Activated T-helper 2 cell treated with anti-CD3 and anti-CD28 coated beads, Interferon-gamma antibody, Interleukin-2, Interleukin-4, amounts not matched to agents 10 μg/mL and 5 μg/mL and 100 μg/mL, durations not matched to agents 14 hours and 24 hours and 36 hours (primary cell): ENCODE results near the gene ZNF341. TPM values are rescaled to one million over a fixed set of nuclear protein-coding genes. Genes with fewer than 3 reads are reported as not detected.
A peak's percentile ranks its signal among the peaks of the same experiment; 100 is the strongest.

ENCODE experiments used
- DNase-seq: peaks from one replicate; pipeline ENCODE4 v3.0.0; 2021; ENCODE audit warnings: low spot score
- H3K27ac Mint-ChIP-seq: one replicate; pipeline ENCODE4 v1.8.0; 2021; ENCODE audit warnings: mixed read lengths
- H3K27me3 Mint-ChIP-seq: one replicate; pipeline ENCODE4 v1.8.0; 2021; ENCODE audit warnings: low read depth, mixed read lengths
- H3K36me3 Mint-ChIP-seq: one replicate; pipeline ENCODE4 v1.8.0; 2021; ENCODE audit warnings: low read depth, mixed read lengths
- H3K4me1 Mint-ChIP-seq: one replicate; pipeline ENCODE4 v1.8.0; 2021; ENCODE audit warnings: low read depth, mixed read lengths
- H3K4me3 Mint-ChIP-seq: one replicate; pipeline ENCODE4 v1.8.0; 2021; ENCODE audit warnings: low read depth, mild to moderate bottlenecking, moderate library complexity, mixed read lengths
- H3K9me3 Mint-ChIP-seq: one replicate; pipeline ENCODE4 v1.8.0; 2021; ENCODE audit warnings: mixed read lengths
- intact Hi-C: fragments of 100-400 bp; cut with micrococcal nuclease; formaldehyde crosslinking; loops from one replicate; pipeline ENCODE4 v1.15.1; 2023
- total RNA-seq: library from RNA; stranded (reverse); gene quantifications from 2 replicates; pipeline ENCODE4 v1.2.3, GENCODE V29; 2022

ZNF341 gene
- total RNA-seq, 1 donor from 2014 or later = 7.0 TPM

- Mint-ChIP-seq H3K4me3 (no peak overlapping the region), H3K36me3 (peaks cover 18% of the 10 kb centered on the region), H3K27ac (no peak overlapping the region), H3K27me3 (peaks cover 7% of the 10 kb centered on the region), H3K9me3 (no peaks in the 10 kb centered on the region), H3K4me1 (peaks cover 17% of the 10 kb centered on the region)
- no peak for DNase-seq
- intact Hi-C loops = no loop called here
Observed at GRCh38 chr20:33808388-33808787, 76.6 kb downstream of the ZNF341 start.

DNA sequence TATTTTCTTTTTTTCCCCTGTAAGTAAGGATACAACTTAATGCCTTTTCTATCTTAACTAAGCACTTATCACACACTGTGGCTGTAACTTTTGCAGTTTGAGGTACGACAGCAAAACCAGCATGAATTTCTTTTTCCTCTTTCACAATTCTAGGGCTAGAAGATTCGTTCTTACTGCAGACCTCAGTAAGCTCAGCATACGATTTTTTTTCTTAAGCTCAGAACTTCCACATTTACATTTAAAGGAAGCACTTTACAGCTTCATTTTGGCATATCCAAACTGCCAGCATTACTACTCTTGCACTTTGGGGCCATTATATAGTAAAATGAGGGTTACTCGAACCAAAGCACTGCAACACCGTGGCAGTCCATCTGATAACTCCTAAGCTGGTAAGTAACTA, 78.5 kb downstream of the ZNF341 start:
- no peak for DNase-seq
- H3K36me3 Mint-ChIP-seq = peaks cover 30% of the 10 kb centered on the region
- peaks cover 33% of the 10 kb centered on the region for H3K4me1 Mint-ChIP-seq
- intact Hi-C loops = loop anchor here (2.0 to 5.0 kb wide), 3 partner anchors 47 to 303 kb away; partner anchors contain the start of genes E2F1 and EIF2S2
- no peaks in the 10 kb centered on the region for H3K9me3 Mint-ChIP-seq
- peaks cover 5% of the 10 kb centered on the region for H3K27me3 Mint-ChIP-seq
- no peak overlapping the region for H3K27ac Mint-ChIP-seq
- no peak overlapping the region for H3K4me3 Mint-ChIP-seq

GRCh38 chr20:33810885-33811775, 79.3 kb downstream of the ZNF341 start, which contains the start of gene CHMP4B:
Gene CHMP4B, plus strand, starts transcription at chr20:33811348. Its CDS starts 121 bp downstream, at chr20:33811469.
- intact Hi-C loops = loop anchor here (1.0 to 5.0 kb wide), 5 partner anchors 46 to 302 kb away; partner anchors contain the start of genes E2F1, EIF2S2 and RALY
- H3K27me3 Mint-ChIP-seq = peaks cover 2% of the 10 kb centered on the region

DNA sequence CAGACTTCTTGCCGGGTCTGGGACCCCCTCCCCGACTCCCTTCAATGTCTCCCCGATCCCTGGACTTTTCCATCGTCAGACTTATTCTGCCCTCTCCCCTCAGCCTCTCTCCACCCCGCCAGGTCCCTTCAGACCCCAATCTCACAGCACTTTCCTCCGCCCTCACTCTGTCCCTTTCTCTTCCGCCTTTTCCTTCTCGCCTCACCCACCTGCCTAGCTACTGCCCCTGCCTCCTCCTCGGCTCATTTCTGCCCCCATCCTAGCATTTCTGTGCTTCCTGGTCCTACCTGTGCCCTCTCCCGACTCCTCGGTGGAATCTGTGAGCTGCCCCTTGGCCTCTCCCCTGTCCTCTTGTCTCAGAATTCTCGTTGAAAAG, 80.0 kb downstream of the ZNF341 start:
- H3K27ac Mint-ChIP-seq = peak overlapping the region; percentile 95
- H3K4me3 Mint-ChIP-seq = peak overlapping the region; percentile 99
- H3K9me3 Mint-ChIP-seq = no peaks in the 10 kb centered on the region
- peaks cover 43% of the 10 kb centered on the region for H3K36me3 Mint-ChIP-seq
- peaks cover 38% of the 10 kb centered on the region for H3K4me1 Mint-ChIP-seq
- no peaks in the 10 kb centered on the region for H3K27me3 Mint-ChIP-seq
- intact Hi-C loops = loop anchor here (1.0 to 5.0 kb wide), 5 partner anchors 46 to 301 kb away; partner anchors contain the start of genes E2F1, EIF2S2 and RALY
- no peak for DNase-seq

More at GRCh38 chr20:33810885-33811775, 79.3 kb downstream of the ZNF341 start, which contains the start of gene CHMP4B:
- Mint-ChIP-seq H3K9me3 (no peaks in the 10 kb centered on the region), H3K4me3 (peak within 1 kb of the TSS; percentile 99), H3K27ac (peak within 1 kb of the TSS; percentile 95), H3K36me3 (peaks cover 39% of the 10 kb centered on the region), H3K4me1 (peaks cover 38% of the 10 kb centered on the region)
- peak; percentile 98 for DNase-seq

DNA sequence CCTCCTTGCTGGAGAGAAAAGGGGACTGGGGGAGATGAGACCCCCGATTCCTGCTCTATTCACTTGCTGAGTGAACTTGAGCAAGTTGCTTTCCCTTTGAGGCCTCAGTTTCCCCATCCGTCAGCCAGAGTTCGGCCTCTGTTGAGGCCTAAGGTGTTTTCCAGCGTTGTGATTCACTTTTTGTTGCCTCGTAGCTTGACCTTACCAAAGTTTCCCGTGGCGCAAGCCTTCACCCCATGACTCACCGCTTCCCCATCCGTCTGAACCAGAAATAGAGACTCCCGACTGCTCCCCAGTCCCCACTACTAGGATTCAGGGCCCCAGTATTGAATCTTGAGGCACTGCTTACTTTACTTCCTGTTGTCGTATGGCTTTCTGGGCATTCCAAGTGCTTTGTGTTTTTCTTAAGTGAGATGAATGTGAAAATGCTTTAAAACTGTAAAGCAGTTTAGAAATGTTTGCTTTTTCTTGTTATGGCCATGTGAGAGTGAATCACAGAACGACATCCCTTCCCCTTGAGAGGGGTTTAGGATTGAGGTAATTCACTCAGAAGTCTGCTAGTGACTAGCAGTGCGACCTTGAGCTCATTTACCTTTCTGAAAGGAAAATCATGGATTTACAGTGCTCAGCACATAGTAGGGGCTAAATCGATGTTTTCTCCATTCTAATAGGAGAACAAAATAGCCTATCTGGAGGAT, 80.5 kb downstream of the ZNF341 start:
- Mint-ChIP-seq H3K27me3 (no peaks in the 10 kb centered on the region), H3K4me3 (peak overlapping the region; percentile 99), H3K36me3 (peaks cover 48% of the 10 kb centered on the region), H3K9me3 (no peaks in the 10 kb centered on the region), H3K27ac (peak overlapping the region; percentile 95), H3K4me1 (peaks cover 40% of the 10 kb centered on the region)
- intact Hi-C loops = loop anchor here (5.0 kb wide), 2 partner anchors 45 to 125 kb away; partner anchors contain the start of gene E2F1
- DNase-seq = peak; percentile 16

DNA sequence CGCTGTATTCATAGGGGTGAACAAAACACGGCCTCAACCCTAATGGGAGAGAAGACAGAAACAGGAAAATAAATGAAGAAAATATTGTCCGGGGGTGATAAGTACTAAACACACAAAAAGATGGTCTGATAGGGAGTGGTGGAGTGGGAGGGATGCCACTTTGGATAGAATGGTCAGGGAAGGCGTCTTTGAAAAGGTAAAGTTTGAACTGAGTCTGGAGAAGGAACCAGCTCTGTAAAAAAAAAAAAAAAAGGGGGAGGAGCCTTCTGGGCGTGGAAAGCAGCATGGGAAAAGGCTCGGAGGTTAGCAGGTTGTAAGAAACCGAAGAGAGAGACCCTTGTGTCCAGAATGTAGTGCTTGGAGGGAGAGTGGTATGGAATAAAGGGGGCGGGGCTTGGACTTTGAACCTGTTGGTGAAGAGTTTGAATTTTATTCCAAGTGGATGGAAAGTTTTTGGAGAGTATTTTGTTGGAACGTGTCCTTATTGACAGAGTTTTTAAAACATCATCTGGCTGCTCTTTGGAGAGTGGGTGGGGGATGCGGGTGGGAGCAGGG, 81.2 kb downstream of the ZNF341 start:
- Mint-ChIP-seq H3K4me1 (peaks cover 46% of the 10 kb centered on the region), H3K27me3 (no peaks in the 10 kb centered on the region), H3K27ac (peak overlapping the region; percentile 95), H3K4me3 (peak overlapping the region; percentile 99), H3K36me3 (peaks cover 55% of the 10 kb centered on the region), H3K9me3 (no peaks in the 10 kb centered on the region)
- DNase-seq = no peak
- intact Hi-C loops = loop anchor here (5.0 kb wide), 2 partner anchors 44 to 126 kb away; partner anchors contain the start of gene E2F1

DNA sequence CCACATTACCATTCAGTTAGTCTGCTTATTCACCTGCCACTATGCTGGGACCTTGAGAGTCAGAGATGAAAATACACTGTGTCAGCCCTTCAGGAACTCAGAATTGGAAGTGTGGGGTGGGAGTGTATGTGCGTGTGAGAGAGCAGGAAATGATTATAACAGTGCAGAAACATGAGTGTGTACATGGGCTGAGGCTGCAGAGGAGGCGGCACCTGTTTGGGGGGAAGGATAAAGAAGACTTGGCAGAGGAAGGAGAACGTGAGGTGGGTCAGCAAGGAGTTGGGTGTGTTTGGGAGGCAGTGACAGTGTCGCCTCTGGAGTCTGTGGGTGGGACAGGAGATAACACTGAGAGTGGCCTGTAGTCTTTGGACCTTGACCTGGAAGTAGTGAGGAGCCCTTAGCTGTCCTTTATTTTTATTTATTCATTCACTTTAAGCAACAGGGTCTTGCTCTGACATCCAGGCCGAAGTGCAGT, 82.5 kb downstream of the ZNF341 start:
- Mint-ChIP-seq H3K4me3 (peak overlapping the region; percentile 99), H3K4me1 (peaks cover 53% of the 10 kb centered on the region), H3K9me3 (no peaks in the 10 kb centered on the region), H3K27ac (peak overlapping the region; percentile 44), H3K36me3 (peaks cover 63% of the 10 kb centered on the region), H3K27me3 (no peaks in the 10 kb centered on the region)
- intact Hi-C loops = loop anchor here (5.0 kb wide), 2 partner anchors 43 to 127 kb away; partner anchors contain the start of gene E2F1
- DNase-seq = no peak

- intact Hi-C loops = no loop called here
- no peak overlapping the region for H3K27ac Mint-ChIP-seq
- peaks cover 72% of the 10 kb centered on the region for H3K36me3 Mint-ChIP-seq
Observed at GRCh38 chr20:33815671-33816070, 83.9 kb downstream of the ZNF341 start.

GRCh38 chr20:33816191-33816590, 84.4 kb downstream of the ZNF341 start:
- DNase-seq = no peak
- Mint-ChIP-seq H3K4me3 (no peak overlapping the region), H3K36me3 (peaks cover 72% of the 10 kb centered on the region), H3K27ac (no peak overlapping the region), H3K27me3 (no peaks in the 10 kb centered on the region), H3K4me1 (peaks cover 59% of the 10 kb centered on the region), H3K9me3 (no peaks in the 10 kb centered on the region)
- intact Hi-C loops = no loop called here

More at GRCh38 chr20:33815671-33816070, 83.9 kb downstream of the ZNF341 start:
- Mint-ChIP-seq H3K4me3 (no peak overlapping the region), H3K27me3 (no peaks in the 10 kb centered on the region), H3K9me3 (no peaks in the 10 kb centered on the region), H3K4me1 (peaks cover 59% of the 10 kb centered on the region)
- DNase-seq = no peak

GRCh38 chr20:33817411-33817810, 85.6 kb downstream of the ZNF341 start:
- intact Hi-C loops = no loop called here
- no peak overlapping the region for H3K4me3 Mint-ChIP-seq
- no peak for DNase-seq
- H3K27ac Mint-ChIP-seq = no peak overlapping the region
- no peaks in the 10 kb centered on the region for H3K27me3 Mint-ChIP-seq
- peaks cover 65% of the 10 kb centered on the region for H3K36me3 Mint-ChIP-seq
- H3K9me3 Mint-ChIP-seq = no peaks in the 10 kb centered on the region
- H3K4me1 Mint-ChIP-seq = peaks cover 59% of the 10 kb centered on the region

- Mint-ChIP-seq H3K9me3 (no peaks in the 10 kb centered on the region), H3K4me1 (peaks cover 46% of the 10 kb centered on the region), H3K36me3 (peaks cover 62% of the 10 kb centered on the region), H3K27ac (no peak overlapping the region), H3K27me3 (no peaks in the 10 kb centered on the region), H3K4me3 (no peak overlapping the region)
- no peak for DNase-seq
- intact Hi-C loops = no loop called here
Observed at GRCh38 chr20:33819456-33819855, 87.7 kb downstream of the ZNF341 start.

DNA sequence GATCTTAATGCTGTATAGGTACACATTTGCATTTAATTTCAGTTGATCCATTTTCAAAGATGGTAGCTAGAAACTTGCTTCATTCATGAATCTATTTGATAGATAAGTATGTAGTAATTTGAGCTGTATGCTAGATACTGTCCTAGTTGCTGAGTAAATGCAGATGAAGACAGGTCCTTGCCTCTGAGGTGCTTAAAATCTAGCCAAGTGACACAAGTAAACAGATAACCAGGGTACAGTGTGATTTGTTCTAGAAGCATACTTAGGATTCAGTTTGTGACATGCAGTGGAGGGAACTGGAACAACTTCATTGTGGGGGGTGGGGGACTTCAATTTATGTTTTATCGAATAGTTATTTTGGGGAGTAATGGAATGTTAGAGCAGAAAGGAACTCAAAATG, 88.6 kb downstream of the ZNF341 start:
- H3K4me1 Mint-ChIP-seq = peaks cover 47% of the 10 kb centered on the region
- no peak overlapping the region for H3K4me3 Mint-ChIP-seq
- no peak for DNase-seq
- intact Hi-C loops = no loop called here
- H3K36me3 Mint-ChIP-seq = peaks cover 60% of the 10 kb centered on the region
- peak overlapping the region; percentile 9 for H3K27ac Mint-ChIP-seq
- no peaks in the 10 kb centered on the region for H3K27me3 Mint-ChIP-seq
- no peaks in the 10 kb centered on the region for H3K9me3 Mint-ChIP-seq
